ENCODE data around the gene KRT81.
"Not testable (repeated sequence)": the region's sequence is repeated elsewhere in the genome, so short reads cannot be mapped to it uniquely, and the experiment has no call there.

The KRT81 gene

DNA sequence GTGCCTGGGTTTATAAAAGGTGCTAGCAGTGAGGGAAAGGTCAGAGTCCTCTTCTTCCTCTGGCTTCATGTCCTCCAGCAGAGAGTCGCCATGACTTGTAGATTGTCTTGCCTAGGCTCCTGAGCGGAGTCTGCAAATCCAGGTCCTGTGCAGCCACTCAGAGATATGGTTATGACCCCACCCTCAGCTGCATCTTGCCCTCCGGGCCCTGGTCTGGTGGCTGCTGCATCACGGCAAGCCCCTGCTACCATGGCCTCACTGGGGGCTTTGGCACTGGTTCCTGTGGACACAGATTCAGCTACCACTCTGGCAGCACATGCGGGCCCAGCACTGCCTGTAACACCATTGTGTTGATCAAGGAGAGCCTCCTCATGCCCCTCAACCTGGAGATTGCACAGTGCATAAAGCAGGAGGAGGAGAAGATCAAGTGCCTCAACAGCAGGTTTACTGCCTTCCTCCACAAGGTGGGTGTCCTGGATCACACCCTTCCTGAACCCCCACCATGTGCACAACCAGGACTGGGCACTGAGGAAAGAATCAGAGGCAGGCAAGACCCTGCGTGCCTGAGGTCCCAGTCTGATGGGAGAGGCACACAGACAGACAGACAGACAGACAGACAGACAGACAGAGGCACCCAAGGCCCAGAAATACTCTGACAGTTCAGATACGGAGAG lies 27.4 kb downstream of the KRT81 start:
- TF ChIP-seq POLR2A (IDR thresholded peaks at IDR 0.05; ENCODE audit: low read length) = no peak
- TF ChIP-seq GATA1 (IDR thresholded peaks at IDR 0.05; ENCODE audit: low read depth, low read length) = no peak

DNA sequence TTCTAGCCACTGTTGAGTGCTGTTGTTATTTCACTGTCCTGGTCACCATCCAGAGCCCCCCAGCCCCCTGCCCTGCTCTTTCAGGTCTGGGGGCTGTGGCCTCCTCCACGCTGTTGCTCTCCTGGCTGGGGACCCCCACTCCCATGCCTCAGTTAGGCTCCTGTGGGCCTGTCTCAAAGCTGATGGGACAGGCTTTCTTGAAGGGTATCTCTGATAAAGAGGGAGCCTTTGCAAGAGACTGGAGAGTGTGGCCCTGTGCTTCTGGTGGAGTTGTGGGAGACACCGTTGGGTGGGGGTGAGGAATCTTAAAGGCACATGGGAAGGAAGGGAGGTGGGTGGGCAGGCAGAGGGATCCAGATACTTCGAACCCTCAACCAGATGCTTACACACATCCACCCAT lies 29.0 kb downstream of the KRT81 start:
- TF ChIP-seq GATA1 (IDR thresholded peaks at IDR 0.05; ENCODE audit: low read depth, low read length) = no peak
- no peak for TF ChIP-seq POLR2A (IDR thresholded peaks at IDR 0.05; ENCODE audit: low read length)

More for the DNA sequence above, 27.4 kb downstream of the KRT81 start:
- no peak for DNase-seq

DNA sequence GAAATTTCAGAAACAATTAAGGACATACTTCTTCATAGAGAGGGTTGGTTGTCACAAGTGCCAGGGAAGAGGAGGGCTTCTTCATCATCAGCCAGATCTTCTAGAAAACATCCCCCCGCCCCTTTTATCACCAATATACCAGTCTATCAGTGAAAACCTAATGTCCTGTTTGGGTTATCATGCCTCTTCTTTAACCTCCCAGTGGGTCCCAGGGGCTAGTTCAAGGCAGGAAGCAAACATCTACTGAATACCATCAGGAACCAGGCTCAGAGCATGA lies 30.2 kb downstream of the KRT81 start:
- DNase-seq = no peak
- TF ChIP-seq GATA1 (IDR thresholded peaks at IDR 0.05; ENCODE audit: low read depth, low read length) (no peak), POLR2A (IDR thresholded peaks at IDR 0.05; ENCODE audit: low read length) (no peak)

More for the DNA sequence above, 29.0 kb downstream of the KRT81 start:
- no peak for DNase-seq

DNA sequence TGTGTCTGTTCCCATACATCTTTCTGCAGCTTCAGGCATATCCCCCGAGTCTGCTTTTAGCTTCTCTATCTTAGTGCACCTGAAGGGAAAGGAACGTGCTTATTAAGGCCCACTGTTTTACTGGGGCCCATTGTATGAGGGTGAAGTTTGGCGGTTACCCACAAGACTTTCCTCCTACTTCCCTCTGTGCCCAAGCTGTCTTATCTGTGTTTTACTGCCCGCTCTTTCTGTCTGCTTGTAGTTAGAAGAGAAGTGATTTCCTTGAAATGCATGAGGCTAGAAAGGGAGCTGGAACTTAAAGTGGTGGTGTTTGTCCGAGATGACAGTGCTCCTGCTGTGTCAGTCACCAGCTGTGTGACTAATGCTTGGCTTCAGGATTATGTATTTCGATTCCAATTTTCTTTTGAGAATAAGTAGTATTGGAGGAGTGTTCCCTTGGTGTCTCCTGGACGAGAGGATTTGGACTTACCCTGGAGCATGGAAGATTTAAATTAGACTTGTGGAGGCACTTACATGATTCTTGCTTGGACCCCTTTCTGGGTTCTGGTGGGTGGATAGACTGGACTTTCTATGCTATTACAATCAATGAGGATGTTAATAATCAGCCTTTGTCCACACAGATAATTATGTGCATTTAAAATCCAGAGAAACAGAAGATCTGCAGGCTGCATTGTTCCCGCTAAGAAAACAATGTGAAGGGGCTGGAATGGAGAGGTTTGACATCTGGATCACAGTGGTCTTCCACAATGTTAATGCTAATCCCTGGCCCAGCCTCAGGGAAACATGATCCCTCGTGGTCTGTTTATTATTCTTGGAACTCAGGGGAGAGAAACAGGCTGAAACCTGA lies 30.8 kb downstream of the KRT81 start:
- no peak for TF ChIP-seq GATA1 (IDR thresholded peaks at IDR 0.05; ENCODE audit: low read depth, low read length)
- no peak for TF ChIP-seq POLR2A (IDR thresholded peaks at IDR 0.05; ENCODE audit: low read length)
- no peak for DNase-seq

DNA sequence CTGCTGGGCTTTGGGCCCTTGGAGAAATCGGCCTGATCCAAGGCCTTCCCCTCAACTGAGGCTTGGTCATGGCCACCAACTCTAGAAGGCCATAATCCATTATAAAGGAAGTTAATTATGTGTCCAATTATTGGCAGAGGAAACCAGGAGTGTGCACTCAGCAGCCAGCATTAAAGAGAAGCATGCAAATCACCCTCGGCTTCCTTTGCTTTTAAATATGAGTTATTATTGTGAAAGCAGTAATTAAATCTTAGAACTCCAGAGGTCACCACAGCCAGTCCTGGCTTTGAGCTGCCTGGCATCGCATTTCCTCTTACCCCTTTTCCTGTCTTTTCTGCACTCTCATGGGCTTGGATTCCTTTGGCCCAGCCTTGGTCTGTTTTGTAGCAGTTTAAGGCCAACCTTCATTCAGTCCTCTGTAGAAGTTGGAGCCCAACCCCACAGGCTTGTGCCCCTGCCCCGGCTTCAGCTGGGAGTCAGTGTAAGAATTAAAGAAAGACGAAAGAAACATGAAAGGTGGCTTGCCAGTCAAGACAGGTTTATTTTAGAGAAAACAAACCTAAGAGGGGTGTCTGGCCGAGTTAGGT lies 31.6 kb downstream of the KRT81 start:
- TF ChIP-seq GATA1 (IDR thresholded peaks at IDR 0.05; ENCODE audit: low read depth, low read length) (no peak), POLR2A (IDR thresholded peaks at IDR 0.05; ENCODE audit: low read length) (no peak)
- no peak for DNase-seq

DNA sequence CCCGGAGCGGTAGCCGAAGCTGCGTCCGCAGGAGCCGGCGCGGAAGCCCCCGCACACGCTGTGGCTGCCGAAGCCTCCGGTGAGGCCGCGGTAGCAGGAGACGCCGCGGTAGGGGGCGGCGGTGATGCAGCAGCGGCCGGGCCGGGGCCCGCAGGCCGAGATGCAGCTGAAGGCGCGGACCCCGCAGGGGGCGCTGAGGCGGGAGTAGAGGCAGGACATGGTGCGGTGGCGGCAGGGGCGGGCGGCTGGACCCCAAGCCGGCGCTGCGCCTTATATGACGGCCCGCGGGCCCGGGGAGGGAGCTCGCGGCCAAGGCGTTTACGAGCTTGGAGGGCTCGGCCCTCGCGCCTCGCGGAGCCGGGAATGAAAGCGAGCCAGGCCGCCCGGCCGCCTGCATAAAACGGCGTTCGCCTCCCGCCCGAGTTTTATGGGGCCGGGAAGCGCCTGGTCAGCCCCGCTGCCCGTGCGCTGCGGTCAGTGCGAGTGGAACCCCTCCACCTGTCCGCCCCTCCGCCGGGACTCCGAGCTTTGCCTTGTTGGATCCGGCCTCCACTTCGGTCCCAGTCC lies 32.9 kb downstream of the KRT81 start:
- no peak for DNase-seq
- TF ChIP-seq POLR2A (IDR thresholded peaks at IDR 0.05; ENCODE audit: low read length) (no peak), GATA1 (IDR thresholded peaks at IDR 0.05; ENCODE audit: low read depth, low read length) (no peak)

DNA sequence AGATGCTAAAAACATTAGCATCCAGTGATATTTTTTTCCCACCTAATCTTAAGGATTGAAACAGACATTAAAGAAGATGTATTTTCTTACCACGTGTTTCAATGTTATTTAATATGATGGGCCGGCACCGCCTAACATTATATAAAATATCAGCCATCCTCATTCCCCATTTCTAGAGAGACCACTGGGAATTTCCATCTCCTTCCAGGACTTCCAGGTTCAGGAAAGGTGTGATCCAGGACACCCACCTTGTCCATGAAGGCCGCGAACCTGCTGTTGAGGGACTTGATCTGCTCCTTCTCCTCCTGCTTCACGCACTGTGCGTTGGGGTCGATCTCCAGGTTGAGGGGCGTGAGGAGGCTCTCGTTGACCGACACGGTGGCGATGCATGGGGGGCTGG lies 33.4 kb downstream of the KRT81 start:
- not testable (repeated sequence) for DNase-seq

DNA sequence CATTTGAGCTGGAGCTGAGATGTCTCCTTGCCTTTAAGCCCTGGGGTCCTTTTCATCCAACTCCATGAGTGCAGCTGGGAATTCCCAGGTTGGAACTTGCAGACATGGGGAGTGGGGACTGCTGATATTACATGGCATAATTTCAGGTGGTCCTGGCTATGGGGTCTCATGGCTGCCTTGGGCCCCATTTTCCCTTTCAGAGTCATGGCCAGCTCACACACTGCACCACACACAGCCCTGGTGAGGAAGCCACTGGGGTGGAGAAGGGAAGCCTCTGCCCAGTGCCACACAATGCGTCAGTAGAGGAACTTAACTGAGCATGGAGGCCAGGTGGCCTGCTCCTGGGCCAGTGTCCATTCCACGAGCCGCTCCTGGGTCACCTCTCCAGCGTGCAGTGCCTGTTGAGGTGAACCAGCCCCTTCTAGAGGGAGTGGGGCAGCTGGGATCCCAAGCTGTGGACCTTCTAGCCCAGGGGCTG lies 34.2 kb downstream of the KRT81 start:
- DNase-seq = no peak
- TF ChIP-seq POLR2A (IDR thresholded peaks at IDR 0.05; ENCODE audit: low read length) = no peak
- no peak for TF ChIP-seq GATA1 (IDR thresholded peaks at IDR 0.05; ENCODE audit: low read depth, low read length)

DNA sequence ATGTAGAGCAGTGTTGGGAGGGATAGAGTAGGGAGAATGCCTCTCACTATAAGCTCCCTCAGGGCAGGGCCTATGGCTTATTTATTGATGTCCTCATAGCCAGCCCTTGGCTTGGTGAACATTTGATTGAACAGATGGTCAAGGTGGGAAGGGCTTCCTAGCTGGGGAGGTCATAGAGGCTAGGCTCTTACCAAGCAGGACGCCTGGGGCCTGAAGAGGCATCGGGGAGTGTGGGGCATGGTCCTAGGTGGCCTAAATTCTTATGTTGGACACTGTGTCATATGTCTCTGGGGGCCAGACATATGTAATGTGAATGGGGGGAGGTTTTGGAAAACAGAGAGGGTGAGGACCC lies 34.8 kb downstream of the KRT81 start:
- DNase-seq = no peak
- TF ChIP-seq GATA1 (IDR thresholded peaks at IDR 0.05; ENCODE audit: low read depth, low read length) (no peak), POLR2A (IDR thresholded peaks at IDR 0.05; ENCODE audit: low read length) (no peak)

DNA sequence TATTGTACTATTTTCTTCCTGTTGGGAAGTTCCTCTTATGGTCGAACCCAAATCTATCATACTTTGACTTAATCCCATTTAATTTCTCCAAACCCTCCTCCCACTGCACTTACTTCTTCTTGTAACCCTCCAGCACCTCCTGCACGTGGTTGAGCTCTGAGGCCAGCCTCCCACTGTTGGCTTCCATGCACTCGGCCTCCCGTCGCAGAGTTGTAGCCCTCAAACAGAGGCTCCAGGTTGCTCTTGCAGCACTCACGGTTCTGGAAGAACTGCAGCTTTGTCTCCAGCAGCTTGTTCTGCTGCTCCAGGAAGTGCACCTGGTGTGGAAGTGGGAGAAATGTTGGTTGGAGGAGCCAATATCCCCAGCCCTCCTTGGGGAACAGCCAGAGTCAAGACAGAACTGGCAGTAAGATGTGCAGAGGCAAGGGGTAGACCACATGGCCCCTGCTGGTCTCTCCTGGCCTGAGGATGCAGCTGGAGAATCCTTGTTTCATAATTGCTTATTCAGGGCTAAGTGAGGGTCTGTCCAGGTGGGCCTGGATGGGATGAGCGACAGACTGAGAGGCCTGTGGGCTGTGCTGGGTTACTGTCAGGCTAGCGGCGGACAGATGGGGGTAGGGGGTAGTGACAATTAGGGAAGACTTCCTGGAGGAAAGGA lies 35.3 kb downstream of the KRT81 start:
- TF ChIP-seq GATA1 (IDR thresholded peaks at IDR 0.05; ENCODE audit: low read depth, low read length) = no peak
- TF ChIP-seq POLR2A (IDR thresholded peaks at IDR 0.05; ENCODE audit: low read length) = no peak
- no peak for DNase-seq

DNA sequence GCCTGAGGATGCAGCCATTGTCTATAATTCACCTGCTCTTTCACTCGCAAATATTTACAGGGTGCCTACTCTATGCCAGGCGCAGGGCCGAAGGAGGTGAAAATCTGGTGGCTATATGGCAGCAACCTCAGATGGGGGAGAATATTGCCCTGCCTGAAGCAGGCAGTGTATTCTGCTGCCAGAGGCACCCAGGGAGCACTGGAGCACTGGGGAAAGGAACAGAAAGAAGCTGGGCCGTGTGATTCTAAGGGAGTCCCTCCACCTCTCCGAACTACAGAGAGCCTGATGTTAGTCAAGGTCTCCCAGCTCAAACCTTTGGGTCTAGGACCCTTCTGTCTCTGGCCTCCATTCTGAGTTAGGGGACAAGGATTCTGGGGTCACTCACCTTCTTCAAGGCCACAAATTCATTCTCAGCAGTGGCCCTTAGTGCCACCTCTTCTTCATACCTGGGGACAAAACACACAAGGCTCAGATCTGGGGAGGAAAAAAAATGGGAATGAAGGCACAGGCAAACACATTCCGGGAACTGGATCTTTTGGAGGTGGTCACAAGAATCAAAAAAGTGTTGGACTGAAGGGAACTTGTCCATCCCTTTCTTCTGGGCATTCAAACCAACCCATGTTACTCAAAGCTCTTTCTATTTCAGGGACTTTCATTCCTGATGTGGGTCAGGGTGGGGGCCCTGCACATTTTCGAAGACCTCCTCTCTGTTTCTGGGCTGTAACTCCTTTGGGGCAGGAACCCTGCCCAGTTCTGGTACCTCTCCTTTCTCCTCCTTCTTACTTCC lies 36.2 kb downstream of the KRT81 start:
- DNase-seq = no peak
- TF ChIP-seq GATA1 (IDR thresholded peaks at IDR 0.05; ENCODE audit: low read depth, low read length) = no peak
- no peak for TF ChIP-seq POLR2A (IDR thresholded peaks at IDR 0.05; ENCODE audit: low read length)

DNA sequence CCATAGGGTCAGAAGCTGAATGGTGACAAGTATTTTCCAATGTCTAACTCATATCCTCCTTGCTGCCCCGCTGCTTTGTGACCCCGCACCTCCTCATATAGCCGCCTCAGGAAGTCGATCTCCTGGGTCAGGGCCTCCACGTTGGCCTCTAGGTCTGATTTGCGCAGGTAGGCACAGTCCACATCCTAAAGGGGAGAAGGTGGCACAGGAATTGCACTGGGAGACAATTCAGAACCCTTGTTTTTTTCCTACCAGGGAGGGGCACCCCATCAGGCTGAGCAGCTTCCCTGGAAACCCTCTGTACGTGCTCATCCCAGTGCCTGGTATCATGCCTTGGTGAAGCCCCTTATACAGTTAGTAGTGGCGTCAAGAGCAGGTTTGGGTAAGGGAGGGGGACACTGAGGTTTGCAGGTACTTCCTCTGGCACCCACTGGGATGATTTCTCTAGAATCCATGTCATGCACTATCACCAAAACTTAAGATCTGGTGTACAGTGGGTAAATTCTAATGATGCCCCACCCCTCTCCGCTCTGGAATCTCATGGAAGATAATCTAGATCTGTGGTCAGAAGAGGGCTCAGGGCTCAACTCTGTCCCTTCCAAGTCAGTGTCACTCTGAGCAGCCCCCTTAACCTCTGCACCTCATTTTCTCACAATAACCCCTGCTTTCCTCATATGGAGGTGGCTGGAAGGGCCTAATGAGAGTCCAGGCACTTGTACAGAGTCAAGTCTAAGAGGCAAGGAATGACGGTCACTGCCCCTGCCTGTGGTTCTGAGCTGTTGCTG lies 37.0 kb downstream of the KRT81 start:
- DNase-seq = no peak
- TF ChIP-seq GATA1 (IDR thresholded peaks at IDR 0.05; ENCODE audit: low read depth, low read length) = no peak
- no peak for TF ChIP-seq POLR2A (IDR thresholded peaks at IDR 0.05; ENCODE audit: low read length)

Data from erythroblast (primary cell).